Measurements from ENCODE around the gene ASIC4. TPM values are rescaled to one million over a fixed set of nuclear protein-coding genes. Genes with fewer than 3 reads are reported as not detected.

ASIC4 gene
- total and polyA plus RNA-seq, 2 of the 13 experiments (the other 11 are each of a cell fraction or from before 2014, with no cell fraction given): 0.03 TPM; not detected in 1

DNA sequence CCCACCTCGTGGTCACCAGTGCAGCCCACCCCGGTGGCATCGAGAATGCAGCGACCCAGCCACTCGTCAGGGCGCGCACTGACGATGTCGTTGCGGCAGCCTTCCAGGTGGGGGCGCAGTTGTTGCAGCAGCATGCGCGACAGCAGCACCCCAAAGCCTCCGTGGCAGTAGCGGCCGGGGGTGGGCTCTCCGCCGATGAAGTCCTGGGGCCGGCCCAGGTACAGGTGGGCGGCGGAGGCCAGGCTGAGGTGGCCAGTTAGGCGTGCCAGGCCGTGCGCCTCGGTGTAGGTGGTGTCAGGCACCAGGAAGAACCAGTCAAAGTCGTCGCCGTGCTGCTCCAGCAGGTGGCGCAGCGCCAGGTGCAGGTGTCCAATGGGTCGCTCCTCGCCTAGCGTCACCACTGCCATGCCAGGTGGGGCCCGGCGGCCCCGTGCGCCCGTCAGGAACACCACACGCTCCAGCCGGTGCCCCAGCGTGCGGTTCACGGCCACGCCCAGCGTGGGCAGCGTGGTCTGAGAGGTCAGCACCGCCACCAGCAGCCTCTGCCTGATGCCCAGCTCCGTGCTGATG lies 27.4 kb downstream of the ASIC4 start (continued):
- TF ChIP-seq ZC3H4 (CRISPR knock-in tag; IDR thresholded peaks at IDR 0.05; ENCODE audit: borderline replicate concordance) (no peak), HNRNPL (IDR thresholded peaks at IDR 0.05; ENCODE audit: low read depth, low read length) (peak; percentile 97), ZNF709 (CRISPR knock-in tag; IDR thresholded peaks at IDR 0.05) (peak; percentile 91), ZSCAN22 (CRISPR knock-in tag; IDR thresholded peaks at IDR 0.05) (no peak), CHD4 (IDR thresholded peaks at IDR 0.05; ENCODE audit: borderline replicate concordance, low read length) (no peak), TSC22D2 (CRISPR knock-in tag; IDR thresholded peaks at IDR 0.05; ENCODE audit: borderline replicate concordance) (peak; percentile 46; the same call in 1 of the 2 replicates), CC2D1A (CRISPR knock-in tag; IDR thresholded peaks at IDR 0.05) (no peak), HNF4G (IDR thresholded peaks at IDR 0.05; ENCODE audit: borderline replicate concordance, low read depth, low read length) (no peak), HNF4G (CRISPR knock-in tag; IDR thresholded peaks at IDR 0.05; ENCODE audit: borderline replicate concordance, low read depth) (no peak), ZNF431 (CRISPR knock-in tag; IDR thresholded peaks at IDR 0.05; ENCODE audit: borderline replicate concordance, low read depth) (no peak; the same call in 1 of the 2 replicates), ASH2L (IDR thresholded peaks at IDR 0.05; ENCODE audit: insufficient read length, low read depth, low read length) (peak; percentile 80)
- TF ChIP-seq, protein P1, sequence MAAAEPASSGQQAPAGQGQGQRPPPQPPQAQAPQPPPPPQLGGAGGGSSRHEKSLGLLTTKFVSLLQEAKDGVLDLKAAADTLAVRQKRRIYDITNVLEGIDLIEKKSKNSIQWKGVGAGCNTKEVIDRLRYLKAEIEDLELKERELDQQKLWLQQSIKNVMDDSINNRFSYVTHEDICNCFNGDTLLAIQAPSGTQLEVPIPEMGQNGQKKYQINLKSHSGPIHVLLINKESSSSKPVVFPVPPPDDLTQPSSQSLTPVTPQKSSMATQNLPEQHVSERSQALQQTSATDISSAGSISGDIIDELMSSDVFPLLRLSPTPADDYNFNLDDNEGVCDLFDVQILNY (CRISPR knock-in tag; conservative IDR thresholded peaks at IDR 0.05): no peak
- TF ChIP-seq, protein P2, sequence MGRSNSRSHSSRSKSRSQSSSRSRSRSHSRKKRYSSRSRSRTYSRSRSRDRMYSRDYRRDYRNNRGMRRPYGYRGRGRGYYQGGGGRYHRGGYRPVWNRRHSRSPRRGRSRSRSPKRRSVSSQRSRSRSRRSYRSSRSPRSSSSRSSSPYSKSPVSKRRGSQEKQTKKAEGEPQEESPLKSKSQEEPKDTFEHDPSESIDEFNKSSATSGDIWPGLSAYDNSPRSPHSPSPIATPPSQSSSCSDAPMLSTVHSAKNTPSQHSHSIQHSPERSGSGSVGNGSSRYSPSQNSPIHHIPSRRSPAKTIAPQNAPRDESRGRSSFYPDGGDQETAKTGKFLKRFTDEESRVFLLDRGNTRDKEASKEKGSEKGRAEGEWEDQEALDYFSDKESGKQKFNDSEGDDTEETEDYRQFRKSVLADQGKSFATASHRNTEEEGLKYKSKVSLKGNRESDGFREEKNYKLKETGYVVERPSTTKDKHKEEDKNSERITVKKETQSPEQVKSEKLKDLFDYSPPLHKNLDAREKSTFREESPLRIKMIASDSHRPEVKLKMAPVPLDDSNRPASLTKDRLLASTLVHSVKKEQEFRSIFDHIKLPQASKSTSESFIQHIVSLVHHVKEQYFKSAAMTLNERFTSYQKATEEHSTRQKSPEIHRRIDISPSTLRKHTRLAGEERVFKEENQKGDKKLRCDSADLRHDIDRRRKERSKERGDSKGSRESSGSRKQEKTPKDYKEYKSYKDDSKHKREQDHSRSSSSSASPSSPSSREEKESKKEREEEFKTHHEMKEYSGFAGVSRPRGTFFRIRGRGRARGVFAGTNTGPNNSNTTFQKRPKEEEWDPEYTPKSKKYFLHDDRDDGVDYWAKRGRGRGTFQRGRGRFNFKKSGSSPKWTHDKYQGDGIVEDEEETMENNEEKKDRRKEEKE (IDR thresholded peaks at IDR 0.05): no peak
- TF ChIP-seq, protein P3, sequence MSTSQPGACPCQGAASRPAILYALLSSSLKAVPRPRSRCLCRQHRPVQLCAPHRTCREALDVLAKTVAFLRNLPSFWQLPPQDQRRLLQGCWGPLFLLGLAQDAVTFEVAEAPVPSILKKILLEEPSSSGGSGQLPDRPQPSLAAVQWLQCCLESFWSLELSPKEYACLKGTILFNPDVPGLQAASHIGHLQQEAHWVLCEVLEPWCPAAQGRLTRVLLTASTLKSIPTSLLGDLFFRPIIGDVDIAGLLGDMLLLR (CRISPR knock-in tag; IDR thresholded peaks at IDR 0.05): peak; percentile 92
- TF ChIP-seq, protein P4, sequence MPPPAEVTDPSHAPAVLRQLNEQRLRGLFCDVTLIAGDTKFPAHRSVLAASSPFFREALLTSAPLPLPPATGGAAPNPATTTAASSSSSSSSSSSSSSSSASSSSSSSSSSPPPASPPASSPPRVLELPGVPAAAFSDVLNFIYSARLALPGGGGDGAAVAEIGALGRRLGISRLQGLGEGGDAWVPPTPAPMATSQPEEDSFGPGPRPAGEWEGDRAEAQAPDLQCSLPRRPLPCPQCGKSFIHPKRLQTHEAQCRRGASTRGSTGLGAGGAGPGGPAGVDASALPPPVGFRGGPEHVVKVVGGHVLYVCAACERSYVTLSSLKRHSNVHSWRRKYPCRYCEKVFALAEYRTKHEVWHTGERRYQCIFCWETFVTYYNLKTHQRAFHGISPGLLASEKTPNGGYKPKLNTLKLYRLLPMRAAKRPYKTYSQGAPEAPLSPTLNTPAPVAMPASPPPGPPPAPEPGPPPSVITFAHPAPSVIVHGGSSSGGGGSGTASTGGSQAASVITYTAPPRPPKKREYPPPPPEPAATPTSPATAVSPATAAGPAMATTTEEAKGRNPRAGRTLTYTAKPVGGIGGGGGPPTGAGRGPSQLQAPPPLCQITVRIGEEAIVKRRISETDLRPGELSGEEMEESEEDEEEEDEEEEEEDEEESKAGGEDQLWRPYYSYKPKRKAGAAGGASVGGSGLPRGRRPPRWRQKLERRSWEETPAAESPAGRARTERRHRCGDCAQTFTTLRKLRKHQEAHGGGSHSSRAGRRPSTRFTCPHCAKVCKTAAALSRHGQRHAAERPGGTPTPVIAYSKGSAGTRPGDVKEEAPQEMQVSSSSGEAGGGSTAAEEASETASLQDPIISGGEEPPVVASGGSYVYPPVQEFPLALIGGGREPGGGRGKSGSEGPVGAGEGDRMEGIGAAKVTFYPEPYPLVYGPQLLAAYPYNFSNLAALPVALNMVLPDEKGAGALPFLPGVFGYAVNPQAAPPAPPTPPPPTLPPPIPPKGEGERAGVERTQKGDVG (CRISPR knock-in tag; IDR thresholded peaks at IDR 0.05; ENCODE audit: borderline replicate concordance): peak; percentile 98
- TF ChIP-seq, protein P5, sequence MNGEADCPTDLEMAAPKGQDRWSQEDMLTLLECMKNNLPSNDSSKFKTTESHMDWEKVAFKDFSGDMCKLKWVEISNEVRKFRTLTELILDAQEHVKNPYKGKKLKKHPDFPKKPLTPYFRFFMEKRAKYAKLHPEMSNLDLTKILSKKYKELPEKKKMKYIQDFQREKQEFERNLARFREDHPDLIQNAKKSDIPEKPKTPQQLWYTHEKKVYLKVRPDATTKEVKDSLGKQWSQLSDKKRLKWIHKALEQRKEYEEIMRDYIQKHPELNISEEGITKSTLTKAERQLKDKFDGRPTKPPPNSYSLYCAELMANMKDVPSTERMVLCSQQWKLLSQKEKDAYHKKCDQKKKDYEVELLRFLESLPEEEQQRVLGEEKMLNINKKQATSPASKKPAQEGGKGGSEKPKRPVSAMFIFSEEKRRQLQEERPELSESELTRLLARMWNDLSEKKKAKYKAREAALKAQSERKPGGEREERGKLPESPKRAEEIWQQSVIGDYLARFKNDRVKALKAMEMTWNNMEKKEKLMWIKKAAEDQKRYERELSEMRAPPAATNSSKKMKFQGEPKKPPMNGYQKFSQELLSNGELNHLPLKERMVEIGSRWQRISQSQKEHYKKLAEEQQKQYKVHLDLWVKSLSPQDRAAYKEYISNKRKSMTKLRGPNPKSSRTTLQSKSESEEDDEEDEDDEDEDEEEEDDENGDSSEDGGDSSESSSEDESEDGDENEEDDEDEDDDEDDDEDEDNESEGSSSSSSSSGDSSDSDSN (CRISPR knock-in tag; IDR thresholded peaks at IDR 0.05): peak; percentile 92
- TF ChIP-seq, protein P6, sequence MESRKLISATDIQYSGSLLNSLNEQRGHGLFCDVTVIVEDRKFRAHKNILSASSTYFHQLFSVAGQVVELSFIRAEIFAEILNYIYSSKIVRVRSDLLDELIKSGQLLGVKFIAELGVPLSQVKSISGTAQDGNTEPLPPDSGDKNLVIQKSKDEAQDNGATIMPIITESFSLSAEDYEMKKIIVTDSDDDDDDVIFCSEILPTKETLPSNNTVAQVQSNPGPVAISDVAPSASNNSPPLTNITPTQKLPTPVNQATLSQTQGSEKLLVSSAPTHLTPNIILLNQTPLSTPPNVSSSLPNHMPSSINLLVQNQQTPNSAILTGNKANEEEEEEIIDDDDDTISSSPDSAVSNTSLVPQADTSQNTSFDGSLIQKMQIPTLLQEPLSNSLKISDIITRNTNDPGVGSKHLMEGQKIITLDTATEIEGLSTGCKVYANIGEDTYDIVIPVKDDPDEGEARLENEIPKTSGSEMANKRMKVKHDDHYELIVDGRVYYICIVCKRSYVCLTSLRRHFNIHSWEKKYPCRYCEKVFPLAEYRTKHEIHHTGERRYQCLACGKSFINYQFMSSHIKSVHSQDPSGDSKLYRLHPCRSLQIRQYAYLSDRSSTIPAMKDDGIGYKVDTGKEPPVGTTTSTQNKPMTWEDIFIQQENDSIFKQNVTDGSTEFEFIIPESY (CRISPR knock-in tag; IDR thresholded peaks at IDR 0.05): peak; percentile 99

Measured in HepG2 (cell line).